HG03280 (cell line): ENCODE results near the gene FBXW10B.
"Not testable (repeated sequence)": the region's sequence is repeated elsewhere in the genome, so short reads cannot be mapped to it uniquely, and the experiment has no call there.

Experiments
- ATAC-seq: cut with Tn5 transposase; IDR thresholded peaks from one replicate; pipeline ENCODE4 v1.9.1; 2021; ENCODE audit warnings: mild to moderate bottlenecking, moderate library complexity; ENCODE audit not compliant: unreplicated experiment

FBXW10B gene

GRCh38 chr17:15619331-15620058 lies at the start of gene FBXW10B:
Gene FBXW10B, minus strand, starts transcription at chr17:15619704. Its CDS starts 192 bp downstream, at chr17:15619512.
- not testable (repeated sequence) for ATAC-seq

- no peak for ATAC-seq
These were observed 44.2 kb upstream of the FBXW10B start for GRCh38 chr17:15663691-15664090.

GRCh38 chr17:15663176-15663575 lies 43.7 kb upstream of the FBXW10B start:
- no peak for ATAC-seq

GRCh38 chr17:15662681-15663080 lies 43.2 kb upstream of the FBXW10B start:
- ATAC-seq: no peak

- no peak for ATAC-seq
These were observed 40.6 kb upstream of the FBXW10B start for GRCh38 chr17:15660077-15660476.

GRCh38 chr17:15659663-15660062 lies 40.2 kb upstream of the FBXW10B start:
- ATAC-seq: no peak

GRCh38 chr17:15659236-15659635 lies 39.7 kb upstream of the FBXW10B start:
- ATAC-seq: no peak

GRCh38 chr17:15658296-15658695 lies 38.8 kb upstream of the FBXW10B start:
- no peak for ATAC-seq

GRCh38 chr17:15657868-15658267 lies 38.4 kb upstream of the FBXW10B start:
- no peak for ATAC-seq

GRCh38 chr17:15654886-15655561 lies 35.5 kb upstream of the FBXW10B start:
- no peak for ATAC-seq

- ATAC-seq: not testable (repeated sequence)
These were observed 34.9 kb upstream of the FBXW10B start for GRCh38 chr17:15654401-15654800.

- no peak for ATAC-seq
These were observed 33.5 kb upstream of the FBXW10B start for GRCh38 chr17:15652960-15653359.

GRCh38 chr17:15651583-15652110 lies 32.1 kb upstream of the FBXW10B start:
- no peak for ATAC-seq

GRCh38 chr17:15650741-15651582 lies 31.5 kb upstream of the FBXW10B start:
- ATAC-seq: no peak

- ATAC-seq: no peak
These were observed 30.4 kb upstream of the FBXW10B start for GRCh38 chr17:15649861-15650421.

GRCh38 chr17:15648386-15648785 lies 28.9 kb upstream of the FBXW10B start:
- ATAC-seq: no peak

GRCh38 chr17:15645942-15646312 lies 26.4 kb upstream of the FBXW10B start:
- ATAC-seq: not testable (repeated sequence)

- not testable (repeated sequence) for ATAC-seq
These were observed 25.8 kb upstream of the FBXW10B start for GRCh38 chr17:15645099-15645941.

GRCh38 chr17:15642505-15643251 lies 23.2 kb upstream of the FBXW10B start:
- not testable (repeated sequence) for ATAC-seq
